Measurements from ENCODE around the gene ANO9. TPM values are rescaled to one million over a fixed set of nuclear protein-coding genes. Genes with fewer than 3 reads are reported as not detected.
A peak's percentile ranks its signal among the peaks of the same experiment; 100 is the strongest.

Gene ANO9
- total RNA-seq, 1 experiment from 2014 or later = 16.6 TPM

GRCh38 chr11:449889-450808 is 8.3 kb upstream of the ANO9 start, which contains the start of gene PTDSS2:
TSS of gene PTDSS2 (plus strand) at chr11:450279. CDS start at chr11:450456, 177 bp downstream.
- intact Hi-C loops (cut with micrococcal nuclease) = loop anchor here (2.0 to 10.0 kb wide), 4 partner anchors 35 to 145 kb away; partner anchors contain the start of genes IFITM2, PKP3, RNH1 and SIGIRR
- no peaks in the 10 kb centered on the region for H3K27me3 ChIP-seq (ENCODE audit: low read length)
- ChIA-PET CTCF (interaction anchor here (0.5 to 1.7 kb wide), 5 partner anchors 43 to 419 kb away, joined by 3 to 5 read pairs (median 4); no protein-coding TSS in a partner anchor), POLR2A (ENCODE audit: unreplicated experiment) (no interaction called here)
- H3K27ac ChIP-seq (ENCODE audit: low read length) = no peak within 1 kb of the TSS
- BruUV-seq (replicated peaks) = no TSS peak
- H3K9ac ChIP-seq (ENCODE audit: low read length) = peak within 1 kb of the TSS; percentile 83
- TF ChIP-seq EZH2 (IDR thresholded peaks at IDR 0.05; ENCODE audit: low read length, unreplicated experiment) (no peak), EZH2phosphoT487 (IDR thresholded peaks at IDR 0.05; ENCODE audit: borderline replicate concordance, low read length) (no peak), CTCF (conservative IDR thresholded peaks at IDR 0.05; ENCODE audit: low read depth, low read length) (no peak)
- no peaks in the 10 kb centered on the region for H3F3A ChIP-seq (ENCODE audit: low read length, unreplicated experiment)
- H3K4me1 ChIP-seq (ENCODE audit: insufficient read depth, low read length) = peaks cover 20% of the 10 kb centered on the region
- DNase-seq (peak; percentile 91), ATAC-seq (peak; percentile 84)
- H3K4me2 ChIP-seq (ENCODE audit: low read length) = peak within 1 kb of the TSS; percentile 98
- H3K36me3 ChIP-seq (ENCODE audit: low read depth, low read length) = 0 out of 2 replicates have a peak, but pooled peaks cover 2% of the 10 kb centered on the region
- peak within 1 kb of the TSS; percentile 83 for H2AFZ ChIP-seq (ENCODE audit: low read length)
- H3K9me3 ChIP-seq (ENCODE audit: low read length) = no peaks in the 10 kb centered on the region
- H4K20me1 ChIP-seq (ENCODE audit: low read length) = peaks cover 4% of the 10 kb centered on the region; the same call in 1 of the 2 replicates
- no peaks in the 10 kb centered on the region for H3K9me2 ChIP-seq (replicated peaks; ENCODE audit: low read length)
- peaks cover 54% of the 10 kb centered on the region for H3K79me2 ChIP-seq (ENCODE audit: low read length)
- peak within 1 kb of the TSS; percentile 79 for H3K4me3 ChIP-seq (ENCODE audit: low read length)

- CTCF ChIA-PET = interaction anchor here (0.6 to 1.1 kb wide), 7 partner anchors 12 to 88 kb away, joined by 3 to 10 read pairs (median 4); partner anchors contain the start of gene PKP3
- Histone ChIP-seq H3K4me1 (ENCODE audit: insufficient read depth, low read length) (peaks cover 27% of the 10 kb centered on the region), H3K9me2 (replicated peaks; ENCODE audit: low read length) (no peaks in the 10 kb centered on the region), H3K36me3 (ENCODE audit: low read depth, low read length) (no peaks in the 10 kb centered on the region), H4K20me1 (ENCODE audit: low read length) (peaks cover 4% of the 10 kb centered on the region; the same call in 1 of the 2 replicates), H3K9me3 (ENCODE audit: low read length) (no peaks in the 10 kb centered on the region), H3K9ac (ENCODE audit: low read length) (peak overlapping the region; percentile 55), H3K4me3 (ENCODE audit: low read length) (peak overlapping the region; percentile 79), H3K4me2 (ENCODE audit: low read length) (peak overlapping the region; percentile 98), H3K27ac (ENCODE audit: low read length) (peak overlapping the region; percentile 74), H3F3A (ENCODE audit: low read length, unreplicated experiment) (no peaks in the 10 kb centered on the region), H2AFZ (ENCODE audit: low read length) (peak overlapping the region; percentile 88), H3K79me2 (ENCODE audit: low read length) (peaks cover 37% of the 10 kb centered on the region), H3K27me3 (ENCODE audit: low read length) (no peaks in the 10 kb centered on the region)
- POLR2A ChIA-PET (ENCODE audit: unreplicated experiment) = interaction anchor here (0.6 to 0.7 kb wide), 2 partner anchors 27 to 180 kb away, joined by 3 read pairs; no protein-coding TSS in a partner anchor
- DNase-seq (peak; percentile 83), ATAC-seq (peak; percentile 62)
- BruUV-seq (replicated peaks) = TSS peak; percentile 33
- TF ChIP-seq CTCF (conservative IDR thresholded peaks at IDR 0.05; ENCODE audit: low read depth, low read length) = peak; percentile 93
- TF ChIP-seq EZH2 (IDR thresholded peaks at IDR 0.05; ENCODE audit: low read length, unreplicated experiment) = no peak
- TF ChIP-seq EZH2phosphoT487 (IDR thresholded peaks at IDR 0.05; ENCODE audit: borderline replicate concordance, low read length) = no peak
- intact Hi-C loops (cut with micrococcal nuclease) = loop anchor here (2.0 to 10.0 kb wide), 3 partner anchors 33 to 143 kb away; partner anchors contain the start of genes IFITM2, PKP3 and SIGIRR
Observed at GRCh38 chr11:447923-448731, 6.3 kb upstream of the ANO9 start.
